GM19240 (cell line): ENCODE measurements around the gene PRRT4.

Source experiments
- DNase-seq: peaks from one replicate; pipeline ENCODE4 v3.0.0; 2011; ENCODE audit warnings: low spot score; ENCODE audit not compliant: insufficient read length

PRRT4 gene

DNA sequence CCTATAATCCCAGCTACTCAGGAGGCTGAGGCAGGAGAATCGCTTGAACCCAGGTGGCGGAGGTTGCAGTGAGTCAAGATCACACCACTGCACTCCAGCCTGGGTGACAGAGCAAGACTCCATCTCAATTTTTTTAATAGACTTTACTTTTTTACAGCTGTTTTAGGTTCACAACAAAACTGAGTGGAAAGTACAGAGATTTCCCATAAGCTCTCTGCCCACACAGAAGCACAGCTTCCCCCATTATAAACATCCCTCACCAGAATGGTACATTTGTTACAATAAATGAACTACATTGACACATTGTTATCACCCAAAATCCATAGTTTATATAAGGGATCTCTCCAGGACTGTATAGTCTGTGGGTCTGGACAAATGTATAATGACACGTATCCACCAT, 14.6 kb upstream of the PRRT4 start:
- DNase-seq, result no peak

DNA sequence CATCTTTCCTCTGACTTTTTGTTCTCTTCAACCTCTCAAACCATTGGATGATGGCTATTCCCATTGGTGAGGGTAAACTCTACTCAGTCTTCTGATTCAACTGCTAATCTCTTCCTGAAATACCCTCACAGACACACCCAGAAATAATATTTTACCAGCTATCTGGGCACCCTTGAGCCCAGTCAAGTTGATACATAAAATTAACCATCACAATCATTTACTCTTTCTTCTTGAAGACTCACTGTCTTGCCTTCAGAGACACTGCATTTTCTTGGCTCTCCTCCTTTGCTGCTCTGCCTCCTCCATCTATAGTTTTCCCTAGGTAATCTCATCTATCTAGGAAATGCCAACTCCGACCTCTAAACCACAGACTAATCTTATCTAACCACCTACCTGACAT, 12.6 kb upstream of the PRRT4 start:
- no peak for DNase-seq

DNA sequence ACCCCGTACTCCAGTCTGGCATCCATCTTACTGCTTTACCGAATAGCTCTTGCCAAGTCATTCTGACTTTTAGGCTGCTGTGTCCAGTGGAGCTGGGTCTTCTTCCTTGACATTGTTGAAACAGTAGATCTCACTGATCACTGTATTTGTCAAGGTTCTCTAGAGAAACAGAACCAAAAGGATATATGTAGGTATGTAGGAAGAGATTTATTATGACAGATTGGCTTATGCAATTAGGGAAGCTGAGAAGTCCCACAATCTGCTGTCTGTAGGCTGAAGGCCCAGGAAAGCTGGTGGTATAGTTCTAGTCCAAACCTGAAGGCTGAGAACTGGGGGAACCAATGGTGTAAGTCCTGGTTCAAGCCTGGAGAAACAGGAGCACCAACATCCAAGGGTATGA, 12.1 kb upstream of the PRRT4 start:
- DNase-seq, result no peak

DNA sequence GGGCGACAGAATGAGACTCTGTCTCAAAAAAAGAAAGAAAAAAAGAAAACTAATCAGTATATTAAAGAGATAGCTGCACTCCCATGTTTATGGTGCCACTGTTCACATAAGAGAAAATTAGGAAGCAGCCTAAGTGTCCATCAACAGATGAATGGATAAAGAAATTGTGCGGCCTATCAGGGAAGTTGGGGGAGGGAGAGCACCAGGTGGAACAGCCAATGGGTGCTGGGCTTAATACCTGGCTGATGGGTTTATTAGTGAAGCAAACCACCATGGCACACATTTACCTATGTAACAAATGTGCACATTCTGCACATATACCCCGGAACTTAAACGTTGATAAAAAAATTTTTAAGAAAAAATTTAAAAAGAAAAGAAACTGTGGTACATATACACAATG, 9.0 kb upstream of the PRRT4 start:
- DNase-seq, result no peak

DNA sequence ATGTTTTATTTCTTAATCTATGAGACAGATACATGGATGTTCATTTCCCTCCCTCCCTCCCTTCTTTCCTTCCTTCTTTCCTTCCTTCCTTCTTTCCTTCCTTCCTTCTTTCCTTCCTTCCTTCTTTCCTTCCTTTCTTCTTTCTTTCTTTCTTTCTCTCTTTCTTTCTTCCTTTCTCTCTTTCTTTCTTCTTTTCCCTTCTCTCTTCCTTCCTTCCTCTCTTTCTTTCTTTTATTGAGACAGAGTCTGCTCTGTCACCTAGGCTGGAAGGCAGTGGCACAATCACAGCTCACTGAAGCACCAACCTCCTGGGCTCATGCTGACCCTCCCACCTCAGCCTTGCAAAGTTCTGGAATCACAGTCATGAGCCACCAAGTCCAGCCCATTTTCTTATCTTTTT, 5.5 kb upstream of the PRRT4 start:
- DNase-seq, result no peak

DNA sequence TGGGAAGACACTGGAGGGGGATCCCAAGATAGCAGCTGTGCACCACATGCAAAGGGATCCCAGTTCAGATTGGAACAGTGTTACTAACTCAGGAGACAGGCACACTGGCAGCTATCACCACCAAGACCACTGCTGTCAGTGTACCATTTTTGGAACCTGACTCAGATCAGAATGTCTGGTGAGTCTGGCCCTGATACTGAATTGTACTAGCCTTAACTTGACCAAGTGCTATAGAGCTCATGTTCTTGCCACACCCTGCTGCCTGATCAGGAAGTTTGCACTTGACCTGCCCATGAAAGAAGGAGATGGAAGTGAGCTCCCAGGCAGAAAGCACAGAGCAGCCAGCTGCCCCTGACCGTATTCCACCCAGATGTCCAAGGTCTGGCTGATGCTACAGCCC, 4.8 kb upstream of the PRRT4 start:
- no peak for DNase-seq

DNA sequence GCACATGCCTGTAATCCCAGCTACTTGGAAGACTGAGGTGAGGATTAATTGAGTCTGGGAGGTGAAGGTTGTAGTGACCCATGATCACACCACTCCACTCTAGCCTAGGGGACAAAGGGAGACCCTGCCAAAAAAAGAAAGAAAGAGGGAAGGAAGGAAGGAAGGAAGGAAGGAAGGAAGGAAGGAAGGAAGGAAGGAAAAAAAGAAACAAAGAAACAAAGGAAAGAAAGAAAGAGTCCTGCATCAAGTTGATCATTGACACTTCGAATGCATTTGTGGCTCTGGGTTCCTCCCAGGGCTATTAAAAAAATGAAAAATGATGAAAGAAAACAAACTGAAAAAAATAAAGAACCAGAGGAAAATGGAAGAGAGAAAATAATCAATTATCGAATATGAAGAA, 3.9 kb upstream of the PRRT4 start:
- no peak for DNase-seq

DNA sequence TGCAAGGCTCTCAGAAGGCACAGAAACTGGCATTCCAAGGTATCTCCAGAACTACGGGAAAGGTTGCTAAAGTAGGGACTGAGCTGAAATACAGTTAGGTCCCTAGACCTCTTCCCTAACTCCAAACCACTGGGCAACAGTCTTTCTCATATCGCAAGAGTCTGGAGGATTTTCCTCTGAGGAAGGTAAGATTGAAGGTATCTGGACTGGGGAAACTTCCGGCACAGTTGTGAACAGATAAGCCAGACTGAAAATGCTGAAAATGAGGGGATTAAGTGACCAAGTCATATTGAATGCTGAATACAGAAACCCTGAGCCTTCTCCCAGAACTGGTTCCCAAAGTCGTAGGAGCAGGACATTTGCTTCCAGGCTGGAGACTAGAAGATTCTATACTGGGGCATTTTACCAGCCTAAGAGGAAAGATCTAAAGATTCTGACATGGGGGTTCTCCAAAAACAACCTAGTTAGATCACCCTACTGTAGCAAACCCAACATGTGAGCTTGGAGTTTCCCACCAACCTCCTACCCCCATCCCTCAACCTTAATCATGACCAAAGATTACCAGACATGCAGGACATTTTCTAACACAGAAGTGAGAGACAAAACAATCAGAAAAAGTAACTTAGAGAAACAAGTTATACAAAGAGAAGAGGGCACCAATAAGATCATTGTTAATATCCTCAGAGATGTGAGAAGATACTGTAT, 2.8 kb upstream of the PRRT4 start:
- no peak for DNase-seq

DNA sequence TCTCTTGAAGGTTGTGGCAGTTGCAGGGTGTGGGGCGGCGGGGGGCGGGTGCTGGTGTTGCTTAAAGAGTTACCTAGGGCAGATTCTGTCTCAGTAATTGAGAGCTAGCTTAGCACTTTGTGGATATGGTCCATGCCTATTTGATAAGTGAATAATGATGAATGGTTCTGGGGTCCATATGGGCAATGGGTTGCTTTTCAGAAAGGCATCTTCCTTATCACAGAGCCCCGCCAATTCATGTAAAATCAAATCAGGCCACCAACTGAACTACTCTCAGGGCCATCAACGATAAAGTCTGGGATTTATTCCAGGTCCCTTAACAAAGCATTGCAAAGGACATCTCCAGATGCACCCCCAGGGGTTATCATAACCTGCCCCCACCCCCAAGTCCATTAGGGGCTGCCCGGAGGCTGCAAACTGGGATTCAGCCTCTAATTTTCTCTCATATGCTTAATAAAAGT, 1.8 kb upstream of the PRRT4 start:
- no peak for DNase-seq

DNA sequence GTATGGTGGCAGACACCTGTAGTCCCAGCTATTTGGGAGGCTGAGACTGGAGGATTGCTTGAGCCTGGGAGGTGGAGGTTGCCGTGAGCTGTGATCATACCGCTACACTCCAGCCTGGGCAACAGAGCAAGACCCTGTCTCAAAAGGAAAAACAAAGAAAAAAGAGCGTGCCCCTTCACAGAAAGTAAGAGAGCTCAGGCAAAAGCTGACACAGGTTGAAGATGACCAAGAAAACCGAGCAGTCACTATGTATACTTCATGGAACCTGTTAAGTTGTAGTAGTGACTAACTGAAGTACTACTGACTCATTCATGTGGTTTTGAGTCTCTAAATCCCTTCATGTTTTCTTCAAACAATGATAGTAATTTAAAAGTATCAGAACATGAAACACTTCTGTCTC, 1.2 kb upstream of the PRRT4 start:
- no peak for DNase-seq

DNA sequence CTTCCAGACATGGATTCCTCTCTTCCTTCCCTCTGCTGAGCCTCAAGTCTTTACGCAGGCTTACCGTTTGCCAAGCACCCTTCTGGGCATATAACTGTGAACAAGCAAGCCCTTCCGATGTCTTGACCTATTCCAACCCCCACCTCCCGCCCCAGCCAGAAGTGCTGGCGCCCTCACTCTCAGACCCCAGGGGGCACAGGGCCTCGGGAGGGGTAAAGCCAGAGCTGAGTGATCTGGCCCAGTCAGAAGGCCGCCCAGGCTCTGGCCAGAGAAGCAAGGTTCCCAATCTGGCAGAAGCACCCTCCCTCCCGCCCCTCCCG, 1.2 kb downstream of the PRRT4 start:
- no peak for DNase-seq

DNA sequence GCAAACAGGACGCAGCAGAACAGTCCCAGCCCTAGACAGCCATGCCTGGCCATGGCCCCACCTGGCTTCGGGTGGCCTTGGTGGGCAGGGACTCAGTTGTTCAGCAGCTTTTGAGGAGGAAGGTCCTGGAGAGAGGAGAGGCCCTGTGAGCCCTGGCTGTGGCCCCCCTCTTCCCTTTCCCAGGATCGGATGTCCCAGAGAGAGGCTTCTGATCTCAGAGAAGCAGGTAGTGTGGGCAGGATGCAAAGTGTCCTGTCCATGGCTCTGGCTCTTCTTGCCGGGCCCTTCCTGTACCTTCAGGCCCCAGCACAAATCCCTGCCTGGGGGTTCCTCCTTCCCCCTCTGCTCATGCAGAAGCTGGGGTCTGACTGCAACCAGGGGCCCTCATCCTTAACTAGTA, 1.6 kb downstream of the PRRT4 start:
- no peak for DNase-seq

DNA sequence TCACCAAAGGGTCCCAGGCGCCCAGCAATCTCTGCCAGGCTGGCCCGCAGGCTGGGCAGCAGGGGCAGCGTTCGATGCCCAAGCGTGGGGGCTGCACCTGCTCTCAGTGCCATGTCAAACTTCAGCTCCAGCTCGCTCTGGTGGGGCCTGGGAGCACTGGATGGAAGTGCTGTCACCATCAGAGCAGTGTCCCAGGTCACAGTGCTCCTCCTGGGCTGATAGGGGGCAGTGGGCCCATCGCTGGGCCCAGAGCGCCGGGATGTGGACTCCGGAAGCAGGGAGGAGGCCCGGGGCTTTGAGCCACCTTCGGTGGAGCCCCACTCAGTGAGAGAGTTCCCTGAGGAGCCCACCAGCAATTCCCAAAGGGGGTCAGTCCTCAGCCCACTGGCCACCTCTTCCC, 2.2 kb downstream of the PRRT4 start:
- DNase-seq, result no peak

DNA sequence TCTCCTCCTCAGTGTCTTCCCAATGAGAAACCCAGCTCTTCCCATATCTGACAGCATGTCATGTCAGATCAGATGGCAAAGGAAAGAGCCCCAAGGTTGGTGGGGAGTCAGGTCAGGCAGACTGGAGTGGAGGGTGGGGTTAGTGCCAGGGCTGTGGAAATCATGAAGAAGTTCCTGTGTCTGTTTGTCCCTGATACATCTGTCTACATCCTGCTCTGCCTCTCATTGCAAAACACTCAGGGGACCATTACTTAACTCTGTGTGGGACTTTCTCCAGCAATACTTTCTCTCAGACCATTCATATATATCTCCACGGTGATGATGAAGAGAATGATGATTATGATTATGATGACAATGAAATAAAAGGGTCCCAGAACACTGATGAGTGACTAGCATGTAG, 3.3 kb downstream of the PRRT4 start:
- no peak for DNase-seq

DNA sequence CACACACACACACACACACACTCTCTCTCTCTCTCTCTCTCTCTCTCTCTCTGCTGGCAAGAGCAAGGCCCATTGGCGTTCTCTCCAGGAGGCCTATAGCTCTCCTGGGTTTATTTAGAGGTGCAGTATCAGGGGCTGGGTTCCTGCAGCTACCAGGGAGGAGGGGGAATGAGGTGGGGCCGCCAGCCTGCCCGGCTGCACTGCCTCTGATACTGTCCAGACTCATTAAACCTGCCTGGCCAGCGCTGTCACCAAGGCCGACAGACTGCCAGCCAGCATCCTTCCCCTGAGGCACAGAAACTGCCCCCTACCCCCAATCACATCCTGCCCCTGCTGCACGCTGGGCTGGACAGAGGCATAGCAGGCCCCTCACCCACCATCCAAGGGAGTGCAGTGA, 4.3 kb downstream of the PRRT4 start:
- DNase-seq, result no peak

DNA sequence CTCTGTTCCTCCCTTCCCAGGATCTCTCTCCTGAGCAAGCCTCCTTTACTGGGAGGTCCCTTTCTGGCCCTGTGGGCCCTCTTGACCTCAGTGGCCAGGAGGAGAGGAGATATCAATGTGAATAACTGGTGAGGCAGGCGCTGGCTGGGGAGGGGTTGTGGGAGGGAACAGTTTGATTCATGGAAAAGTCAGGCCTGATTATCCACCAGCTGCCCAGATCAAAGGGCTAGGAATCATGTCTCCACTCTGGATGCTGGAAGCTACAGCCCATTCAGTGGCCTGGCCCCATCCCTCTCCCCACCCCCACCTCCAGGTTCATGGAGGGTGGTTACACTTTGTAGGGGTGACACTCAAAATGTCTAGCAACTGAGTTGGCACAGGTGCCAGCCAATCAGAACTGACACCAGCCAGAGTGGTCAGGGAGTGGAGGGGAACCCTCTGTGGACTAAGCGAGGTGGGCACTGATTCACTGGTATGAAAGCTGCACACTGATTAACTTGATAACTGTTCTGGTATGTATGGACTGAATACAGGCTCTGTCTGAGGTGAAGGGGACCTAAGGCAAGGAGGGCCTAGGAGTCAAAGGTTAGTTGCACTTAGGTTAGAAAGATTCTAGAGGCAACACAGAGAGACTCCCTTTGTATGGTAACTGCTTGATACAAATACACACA, 4.8 kb downstream of the PRRT4 start:
- no peak for DNase-seq

DNA sequence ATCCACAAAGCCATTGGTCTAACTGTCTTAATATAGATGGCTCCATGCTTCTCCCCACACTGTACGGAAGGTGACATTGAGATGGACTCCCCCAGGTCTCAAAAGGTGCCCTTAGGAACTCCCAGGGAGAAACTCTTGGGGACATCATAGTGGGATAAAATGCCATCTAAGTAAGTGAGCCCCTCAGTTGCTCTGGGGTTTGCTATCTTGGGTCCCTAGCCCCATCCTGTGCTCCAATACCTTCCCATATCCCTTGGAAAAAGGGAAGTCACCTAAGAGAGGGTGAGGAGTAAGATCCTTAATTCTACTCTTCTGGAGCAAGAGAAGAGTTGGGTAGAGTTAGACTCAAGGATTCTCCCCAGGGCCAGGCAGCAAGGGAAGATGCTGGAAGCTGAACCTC, 7.9 kb downstream of the PRRT4 start:
- no peak for DNase-seq

DNA sequence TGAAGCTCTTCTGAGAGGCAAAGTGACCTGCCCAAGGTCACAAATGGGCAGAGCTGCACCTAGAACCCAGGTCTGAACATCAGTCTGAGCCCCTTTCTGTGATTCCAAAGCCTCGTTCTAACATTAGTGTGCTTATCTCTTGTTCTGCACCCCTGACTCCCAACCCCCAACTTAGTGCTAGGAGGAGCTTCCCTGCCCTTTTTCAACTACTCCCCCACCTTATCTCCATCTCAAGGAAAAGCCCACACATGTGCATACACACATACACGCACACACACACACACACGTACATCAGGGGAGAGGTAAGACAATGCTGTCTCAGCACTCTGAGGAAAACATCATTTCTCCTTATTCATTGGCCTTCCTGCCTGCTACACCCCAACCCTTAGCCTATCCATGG, 8.3 kb downstream of the PRRT4 start:
- DNase-seq, result no peak

DNA sequence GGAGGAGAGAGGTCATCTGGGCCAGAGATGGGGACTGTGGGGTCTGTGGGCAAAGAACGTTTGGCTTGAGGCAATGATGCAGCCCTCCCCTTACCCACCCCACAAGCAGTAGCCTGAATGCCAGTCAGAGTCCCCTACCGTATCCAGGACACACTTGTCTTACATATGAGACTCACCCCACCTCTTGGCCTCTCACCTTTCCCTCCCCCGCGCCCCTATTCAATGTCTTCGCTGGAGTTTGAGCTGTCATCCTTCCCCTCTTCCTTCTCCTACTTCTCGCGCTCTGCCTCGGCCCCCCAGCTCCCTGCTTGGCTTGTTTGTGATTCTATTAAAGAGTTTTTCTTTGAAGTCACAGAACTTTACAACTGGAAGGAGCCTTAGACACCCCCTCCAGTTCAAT, 8.9 kb downstream of the PRRT4 start:
- no peak for DNase-seq

DNA sequence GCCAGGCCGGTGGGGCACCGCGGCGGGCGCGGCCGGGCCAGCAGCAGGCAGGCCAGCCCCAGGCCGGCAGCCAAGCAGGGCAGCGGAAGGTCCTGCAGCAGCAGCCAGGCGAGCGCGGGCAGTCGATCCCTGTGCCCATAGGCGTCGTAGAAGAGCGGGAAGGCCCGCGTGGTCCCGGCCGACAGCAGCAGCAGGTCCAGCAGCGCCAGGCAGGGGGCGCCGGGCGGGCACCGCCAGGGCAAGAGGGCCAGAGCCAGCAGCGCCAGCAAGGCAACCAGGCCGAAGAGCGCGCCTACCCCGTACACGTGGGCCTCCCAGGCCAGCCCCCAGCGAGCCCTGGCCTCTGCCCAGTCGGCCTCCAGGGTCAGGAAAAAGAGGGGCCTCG, 9.3 kb downstream of the PRRT4 start:
- no peak for DNase-seq

DNA sequence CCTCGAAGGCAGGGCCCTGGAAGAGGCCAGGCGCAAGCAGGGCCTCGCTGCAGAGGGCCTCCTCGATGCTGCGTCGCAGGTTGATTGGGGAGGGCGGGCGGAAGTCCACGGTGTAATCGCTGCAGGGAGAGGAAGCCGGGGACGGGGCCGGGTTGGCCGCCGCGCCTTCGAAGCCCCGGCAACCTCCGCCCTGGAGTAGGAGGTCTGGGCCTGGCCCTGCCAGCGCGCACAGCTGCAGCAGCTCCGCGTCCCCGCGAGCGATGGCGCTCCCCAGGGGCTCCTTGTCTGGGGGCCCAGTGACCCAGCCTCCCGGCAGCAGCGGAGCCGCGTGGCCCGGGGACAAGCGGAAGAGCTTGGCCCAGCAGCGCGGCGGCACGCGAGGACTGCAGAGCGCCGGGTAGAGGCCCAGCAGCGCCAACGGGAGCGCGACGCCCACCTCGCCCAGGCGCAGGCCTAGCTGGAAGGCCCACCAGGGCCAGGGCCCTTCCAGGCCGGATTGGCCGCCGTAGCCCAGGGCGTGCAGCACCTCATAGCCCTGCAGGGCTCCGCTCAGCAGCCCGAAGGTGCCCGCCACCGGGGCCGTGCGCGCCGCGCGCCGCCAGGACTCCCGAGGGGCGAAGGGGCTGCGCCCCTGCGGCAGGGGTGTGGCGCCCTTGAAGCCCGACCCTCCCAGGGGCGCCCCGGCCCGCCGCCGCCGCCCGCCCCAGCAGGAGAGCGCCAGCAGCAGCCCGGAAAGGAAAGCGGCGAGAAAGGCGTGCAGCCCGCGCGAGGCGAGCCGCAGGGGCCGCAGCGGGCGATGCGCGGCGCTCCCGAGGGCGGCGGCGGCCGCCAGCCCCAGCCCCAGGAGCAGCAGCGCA, 10.0 kb downstream of the PRRT4 start:
- DNase-seq, result no peak

DNA sequence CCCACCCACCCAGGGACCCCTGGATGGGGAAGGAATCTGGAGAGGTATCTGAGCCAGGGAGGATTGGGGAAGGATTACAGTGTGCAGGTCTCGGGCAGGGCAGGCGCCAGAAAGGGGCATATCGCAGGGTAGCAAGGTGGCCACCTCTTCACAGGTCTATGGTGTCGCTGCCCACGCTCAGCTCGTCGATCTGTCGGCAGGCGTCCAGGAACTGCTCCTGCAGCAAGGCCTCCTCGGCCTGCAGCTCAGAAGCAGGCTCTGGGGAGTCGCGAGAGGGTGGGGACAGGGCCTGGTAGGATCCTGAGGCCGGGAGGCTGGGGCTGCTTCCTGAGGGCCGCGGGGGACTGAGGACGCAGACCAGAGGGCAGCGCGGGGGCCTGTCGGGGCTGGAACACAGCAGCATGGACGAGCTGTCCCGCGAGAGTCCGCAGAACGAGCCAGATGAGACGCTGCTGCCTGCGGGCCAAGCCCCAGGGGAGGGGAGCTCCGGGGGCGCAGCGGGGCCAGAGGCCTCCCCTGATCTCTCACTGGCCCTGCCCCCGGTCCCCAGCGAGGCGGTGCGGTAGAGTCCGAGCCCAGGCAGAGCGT, 10.7 kb downstream of the PRRT4 start:
- DNase-seq, result no peak
